D721Med (cell line): ENCODE results near the gene DDX49.

ENCODE experiments used
- DNase-seq: peaks from one replicate; pipeline ENCODE4 v3.0.0; 2011; ENCODE audit warnings: low spot score; ENCODE audit not compliant: insufficient read length
- FAIRE-seq: peaks from 2 replicates; lab custom pipeline; 2011; peaks lifted over from hg19 to GRCh38; lab: Jason Lieb, UNC
- TF ChIP-seq, protein P1 (sequence below): IDR thresholded peaks from 2 replicates; pipeline ENCODE4 v1.5.1; 2012; ENCODE audit warnings: mild to moderate bottlenecking, control low read depth; ENCODE audit not compliant: insufficient read depth; ENCODE audit errors: missing control alignments

The DDX49 gene

DNA sequence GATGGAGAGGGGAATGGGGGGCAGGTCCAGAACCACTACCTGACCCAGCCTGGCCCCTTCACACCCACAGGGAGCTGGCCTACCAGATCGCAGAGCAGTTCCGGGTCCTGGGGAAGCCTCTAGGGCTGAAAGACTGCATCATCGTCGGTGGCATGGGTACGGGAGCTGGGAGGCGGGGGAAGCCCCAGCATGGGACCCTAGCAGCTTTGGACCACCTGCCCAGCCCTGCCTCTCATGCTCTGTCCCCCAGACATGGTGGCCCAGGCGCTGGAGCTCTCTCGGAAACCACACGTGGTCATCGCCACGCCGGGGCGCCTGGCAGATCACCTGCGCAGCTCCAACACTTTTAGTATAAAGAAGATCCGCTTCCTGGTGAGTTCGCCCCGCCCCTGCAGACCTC is 2.1 kb downstream of the DDX49 start:
- FAIRE-seq: no peak
- DNase-seq: no peak
- TF ChIP-seq, protein P1, sequence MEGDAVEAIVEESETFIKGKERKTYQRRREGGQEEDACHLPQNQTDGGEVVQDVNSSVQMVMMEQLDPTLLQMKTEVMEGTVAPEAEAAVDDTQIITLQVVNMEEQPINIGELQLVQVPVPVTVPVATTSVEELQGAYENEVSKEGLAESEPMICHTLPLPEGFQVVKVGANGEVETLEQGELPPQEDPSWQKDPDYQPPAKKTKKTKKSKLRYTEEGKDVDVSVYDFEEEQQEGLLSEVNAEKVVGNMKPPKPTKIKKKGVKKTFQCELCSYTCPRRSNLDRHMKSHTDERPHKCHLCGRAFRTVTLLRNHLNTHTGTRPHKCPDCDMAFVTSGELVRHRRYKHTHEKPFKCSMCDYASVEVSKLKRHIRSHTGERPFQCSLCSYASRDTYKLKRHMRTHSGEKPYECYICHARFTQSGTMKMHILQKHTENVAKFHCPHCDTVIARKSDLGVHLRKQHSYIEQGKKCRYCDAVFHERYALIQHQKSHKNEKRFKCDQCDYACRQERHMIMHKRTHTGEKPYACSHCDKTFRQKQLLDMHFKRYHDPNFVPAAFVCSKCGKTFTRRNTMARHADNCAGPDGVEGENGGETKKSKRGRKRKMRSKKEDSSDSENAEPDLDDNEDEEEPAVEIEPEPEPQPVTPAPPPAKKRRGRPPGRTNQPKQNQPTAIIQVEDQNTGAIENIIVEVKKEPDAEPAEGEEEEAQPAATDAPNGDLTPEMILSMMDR: no peak

DNA sequence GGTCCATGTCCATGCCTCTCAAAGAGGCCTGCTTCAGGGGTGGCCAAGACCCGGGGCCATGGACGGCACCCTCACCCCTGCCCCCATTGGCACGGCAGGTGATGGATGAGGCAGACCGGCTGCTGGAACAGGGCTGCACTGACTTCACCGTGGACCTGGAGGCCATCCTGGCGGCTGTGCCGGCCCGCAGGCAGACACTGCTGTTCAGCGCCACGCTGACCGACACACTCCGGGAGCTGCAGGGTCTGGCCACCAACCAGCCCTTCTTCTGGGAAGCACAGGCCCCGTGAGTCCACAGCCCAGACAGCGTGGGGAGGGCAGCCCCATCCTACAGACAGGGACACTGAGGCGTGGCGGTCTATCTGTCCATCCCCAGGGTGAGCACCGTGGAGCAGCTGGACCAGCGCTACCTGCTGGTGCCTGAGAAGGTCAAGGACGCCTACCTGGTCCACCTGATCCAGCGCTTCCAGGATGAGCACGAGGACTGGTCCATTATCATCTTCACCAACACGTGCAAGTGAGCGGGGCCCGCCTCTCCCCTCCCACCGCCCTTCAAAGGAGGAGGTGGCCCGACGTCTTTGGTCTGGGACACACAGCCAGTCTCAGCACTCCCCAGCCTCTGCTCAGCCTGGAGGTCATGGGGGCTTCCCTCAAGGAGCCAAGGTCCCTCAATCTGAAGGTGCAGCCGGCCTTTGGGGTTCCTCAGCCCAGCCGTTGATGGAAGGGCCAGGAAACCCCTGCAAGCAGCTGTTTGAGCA is 2.9 kb downstream of the DDX49 start:
- DNase-seq: no peak
- FAIRE-seq: no peak
- TF ChIP-seq, protein P1: no peak

DNA sequence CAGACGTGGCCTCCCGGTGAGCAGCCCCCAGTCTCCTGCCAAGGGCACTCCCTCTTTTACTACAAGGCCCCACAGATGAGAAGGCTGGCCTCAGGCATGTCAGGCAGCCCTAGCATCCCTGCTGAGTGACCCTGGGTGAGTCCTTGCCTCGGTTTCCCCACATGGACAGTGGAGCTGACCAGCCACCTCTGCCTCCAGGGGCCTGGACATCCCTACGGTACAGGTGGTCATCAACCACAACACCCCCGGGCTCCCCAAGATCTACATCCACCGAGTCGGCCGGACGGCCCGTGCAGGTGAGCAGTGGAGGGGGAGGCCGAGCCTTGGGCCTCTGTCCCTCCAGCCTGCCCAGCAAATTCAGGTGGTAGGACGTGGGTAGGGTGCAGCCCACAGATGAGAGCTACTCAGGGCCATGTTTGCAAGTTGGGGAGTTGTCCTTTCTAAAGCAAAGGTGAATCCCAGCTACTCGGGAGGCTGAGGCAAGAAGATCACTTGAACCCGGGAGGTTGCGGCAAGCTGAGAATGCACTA is 5.2 kb downstream of the DDX49 start:
- TF ChIP-seq, protein P1: no peak
- DNase-seq (no peak), FAIRE-seq (no peak)

DNA sequence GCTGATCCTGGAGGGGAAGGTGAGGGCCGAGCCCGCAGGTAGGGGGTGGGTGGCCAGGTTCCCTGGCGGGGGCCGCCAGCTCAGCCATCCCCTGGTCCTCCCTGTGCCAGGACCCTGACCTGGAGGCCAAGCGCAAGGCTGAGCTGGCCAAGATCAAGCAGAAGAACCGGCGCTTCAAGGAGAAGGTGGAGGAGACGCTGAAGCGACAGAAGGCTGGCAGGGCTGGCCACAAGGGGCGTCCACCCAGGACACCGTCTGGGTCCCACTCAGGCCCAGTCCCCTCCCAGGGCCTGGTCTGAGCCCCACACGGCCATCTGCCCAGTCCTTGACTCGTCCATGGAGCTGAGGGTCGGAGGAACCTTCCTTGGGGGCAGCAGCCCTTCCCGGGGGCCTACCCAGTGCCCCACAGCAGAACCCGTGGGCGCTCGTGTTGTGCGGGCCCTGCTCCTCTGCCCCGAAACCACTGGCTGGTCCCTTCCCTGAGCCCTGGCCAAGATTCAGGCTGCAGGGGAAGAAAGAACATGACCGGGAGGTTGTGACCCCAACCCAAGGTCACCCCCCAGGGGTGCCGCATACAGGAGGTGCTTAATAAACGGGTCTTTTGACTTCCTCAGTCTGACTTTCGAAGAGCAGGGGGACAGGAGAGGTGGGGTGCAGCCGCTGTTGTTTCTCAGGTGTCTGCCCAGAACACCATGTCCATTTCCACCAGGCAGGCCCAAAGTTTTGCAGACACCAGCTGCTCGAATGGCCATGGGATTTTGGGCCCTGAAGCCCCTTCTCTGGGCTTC is 8.7 kb downstream of the DDX49 start:
- FAIRE-seq (no peak), DNase-seq (no peak)
- TF ChIP-seq, protein P1: no peak

DNA sequence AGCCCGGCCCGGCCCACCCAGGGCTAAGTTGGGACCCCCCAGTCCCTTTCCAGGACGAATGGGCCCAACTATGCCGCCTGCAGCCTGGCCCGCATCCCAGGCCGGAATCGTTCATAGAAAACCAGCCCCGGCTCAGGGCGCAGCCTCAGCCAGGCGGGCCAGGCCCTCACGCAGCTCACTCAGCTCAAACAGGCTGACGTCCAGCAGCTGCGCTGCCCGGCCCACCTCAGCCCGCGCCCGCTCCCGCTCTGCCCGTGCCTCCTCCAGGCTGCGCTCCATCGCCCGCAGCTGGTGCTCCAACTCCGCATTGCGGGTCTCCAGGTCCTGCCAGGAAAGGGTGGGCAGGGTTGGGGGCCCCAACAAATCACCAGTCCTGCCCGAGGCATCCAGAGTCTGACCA is 9.8 kb downstream of the DDX49 start:
- TF ChIP-seq, protein P1: no peak
- DNase-seq: no peak
- FAIRE-seq: no peak

DNA sequence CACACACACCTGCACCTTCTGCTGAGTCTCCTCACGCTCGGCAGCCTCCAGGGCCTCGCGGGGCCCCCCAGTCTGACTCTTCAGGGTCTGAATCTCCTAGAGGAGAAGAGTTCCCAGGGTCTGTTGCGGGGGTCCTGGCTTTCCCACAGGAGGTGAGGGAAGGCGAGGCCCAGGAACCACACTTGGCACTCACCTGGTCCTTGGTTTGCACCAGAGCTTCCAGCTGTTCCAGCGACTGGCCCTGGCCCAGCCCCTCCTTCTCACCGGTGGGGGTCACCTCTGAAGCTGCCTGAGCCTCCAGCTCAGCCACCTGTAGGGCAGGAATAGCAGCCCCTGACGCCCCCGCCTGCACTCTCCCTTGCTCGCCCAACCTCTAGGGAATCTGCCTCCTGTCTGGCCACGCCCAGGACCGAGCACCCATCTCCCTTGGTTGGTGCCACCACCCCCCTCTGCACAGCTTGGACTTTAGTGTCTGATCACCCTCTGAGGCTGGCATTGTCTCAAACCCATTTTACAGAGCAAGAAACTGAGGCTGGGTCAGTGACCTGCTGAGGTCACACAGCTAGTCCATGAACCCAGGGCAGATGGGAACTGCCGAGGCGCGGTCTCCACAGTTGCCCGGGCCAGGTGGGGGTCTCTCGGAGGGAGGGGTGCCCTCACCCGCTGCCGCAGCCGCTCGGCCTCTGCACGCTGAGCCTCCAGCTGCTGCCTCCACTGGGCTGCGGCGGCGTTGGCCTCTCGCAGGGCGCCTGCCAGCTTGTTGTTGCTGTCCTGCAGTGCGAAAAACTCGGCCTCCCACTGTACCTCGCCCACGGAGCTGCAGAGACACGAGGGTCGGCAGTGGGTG is 12.0 kb downstream of the DDX49 start:
- no peak for FAIRE-seq
- DNase-seq: no peak
- TF ChIP-seq, protein P1: no peak
